ENCODE measurements around the gene ALG6. TPM values are rescaled to one million over a fixed set of nuclear protein-coding genes. Genes with fewer than 3 reads are reported as not detected.
"Not testable (repeated sequence)": the region's sequence is repeated elsewhere in the genome, so short reads cannot be mapped to it uniquely, and the experiment has no call there.

The ALG6 gene
- total RNA-seq, 1 donor from 2014 or later, result 5.4 TPM

DNA sequence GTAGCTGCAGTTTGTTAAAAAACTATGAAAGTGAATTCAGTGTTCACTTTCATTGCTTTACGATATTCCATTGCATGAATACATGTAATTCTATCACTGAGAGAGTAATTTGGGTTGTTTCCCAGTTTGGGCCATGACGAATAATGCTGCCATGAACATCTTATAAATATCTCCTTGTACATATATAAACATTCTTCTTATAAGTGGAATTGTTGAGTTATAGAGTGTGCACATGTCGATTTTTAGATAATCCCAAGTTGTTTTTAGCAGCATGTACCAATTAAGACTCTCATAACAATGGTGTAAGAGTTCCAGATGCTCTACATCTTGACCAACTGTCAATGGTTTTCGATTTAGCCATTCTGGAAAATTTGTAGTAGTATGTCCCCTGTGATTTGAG lies 40.9 kb downstream of the ALG6 start:
- ATAC-seq (no peak), DNase-seq (ENCODE audit: low spot score) (no peak)

- DNase-seq (ENCODE audit: low spot score), result no peak
Observed at GRCh38 chr1:63411066-63411465, 43.6 kb downstream of the ALG6 start.

GRCh38 chr1:63413394-63413793 lies 46.0 kb downstream of the ALG6 start:
- no peak for DNase-seq (ENCODE audit: low spot score)

More at GRCh38 chr1:63411066-63411465, 43.6 kb downstream of the ALG6 start:
- no peak for ATAC-seq

DNA sequence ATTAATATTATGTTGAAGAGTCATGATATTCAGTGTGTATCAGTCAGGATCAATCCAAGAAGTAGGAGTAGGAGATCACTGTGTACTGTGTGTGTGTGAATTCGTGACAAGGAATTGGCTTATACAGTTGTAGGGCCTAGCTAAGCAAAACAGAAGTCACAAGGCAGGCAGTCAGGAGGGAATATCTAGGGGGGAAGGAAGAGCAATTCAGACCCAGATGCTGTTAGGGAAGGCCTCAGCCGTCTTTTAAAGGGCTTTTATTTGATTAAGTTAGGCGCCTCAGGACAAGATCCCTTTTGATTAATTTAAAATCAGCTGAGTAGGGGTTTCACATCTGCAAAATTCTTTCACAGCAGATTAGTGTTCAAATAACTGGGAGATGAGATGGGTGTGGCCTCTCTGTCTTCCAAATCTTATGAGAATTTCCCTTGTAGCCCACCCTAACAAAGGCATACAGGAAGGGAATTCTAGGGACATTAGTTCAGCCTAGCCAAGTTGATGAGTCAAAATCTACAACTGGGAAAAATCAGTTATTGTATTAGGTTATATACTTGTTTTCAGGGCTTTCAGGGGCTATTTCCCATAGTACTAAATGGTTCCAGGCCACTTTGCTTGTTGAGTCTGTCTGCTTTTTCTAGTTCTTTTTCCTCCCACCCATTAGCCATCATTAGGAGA lies 47.4 kb downstream of the ALG6 start:
- ATAC-seq, result no peak
- no peak for DNase-seq (ENCODE audit: low spot score)

More at GRCh38 chr1:63413394-63413793, 46.0 kb downstream of the ALG6 start:
- no peak for ATAC-seq

DNA sequence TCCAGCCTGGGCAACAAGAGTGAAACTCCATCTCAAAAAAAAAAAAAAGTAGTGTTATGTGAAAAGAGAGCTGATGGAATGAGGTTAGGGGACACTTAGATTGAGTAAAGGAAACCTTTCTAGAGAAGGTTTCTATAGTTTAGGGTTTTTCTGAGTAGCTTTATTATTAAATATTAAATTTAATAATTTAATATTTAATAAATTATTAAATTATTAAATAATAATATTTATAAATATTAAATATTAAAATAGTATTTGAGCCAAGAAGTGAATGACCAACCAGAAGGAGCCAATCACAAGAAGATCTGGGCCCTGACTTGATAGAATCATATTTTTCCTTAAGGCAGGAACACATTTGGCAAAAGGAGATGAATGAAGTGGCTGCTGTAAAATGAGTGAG lies 50.7 kb downstream of the ALG6 start:
- DNase-seq (ENCODE audit: low spot score) (no peak), ATAC-seq (no peak)

DNA sequence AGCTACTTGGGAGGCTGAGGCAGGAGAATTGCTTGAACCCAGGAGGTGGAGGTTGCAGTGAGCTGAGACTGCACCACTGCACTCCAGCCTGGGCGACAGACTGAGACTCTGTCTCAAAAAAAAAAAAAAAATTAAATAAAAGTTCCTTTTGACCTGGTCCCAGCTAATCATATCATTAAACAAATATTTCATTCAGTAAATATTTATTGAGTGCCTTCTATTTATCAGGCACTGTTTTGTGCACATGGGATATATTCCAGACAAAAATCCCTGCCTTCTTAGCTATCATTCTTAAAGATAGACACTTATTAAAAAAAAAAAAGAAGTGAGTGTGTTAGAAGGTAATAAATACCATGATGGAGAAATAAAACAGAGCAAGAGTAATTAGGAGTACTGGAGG lies 53.3 kb downstream of the ALG6 start:
- not testable (repeated sequence) for DNase-seq (ENCODE audit: low spot score); ATAC-seq

DNA sequence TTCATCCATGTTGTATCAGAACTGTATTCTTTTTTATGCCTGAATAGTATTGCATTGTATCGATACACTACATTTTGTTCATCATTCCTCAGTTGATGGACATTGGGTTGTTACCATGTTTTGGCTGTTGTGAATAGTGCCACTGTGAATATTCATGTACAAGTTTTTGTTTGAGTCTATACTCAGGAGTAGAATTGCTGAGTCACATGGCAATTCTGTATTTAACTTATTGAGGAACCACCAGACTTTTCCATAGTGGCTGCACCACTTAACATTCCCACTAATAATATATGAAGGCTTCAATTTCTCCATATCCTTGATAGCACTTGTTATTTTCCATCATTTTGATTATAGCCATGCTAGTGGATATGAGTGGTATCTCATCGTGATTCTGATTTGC lies 56.2 kb downstream of the ALG6 start:
- ATAC-seq (no peak), DNase-seq (ENCODE audit: low spot score) (no peak)

DNA sequence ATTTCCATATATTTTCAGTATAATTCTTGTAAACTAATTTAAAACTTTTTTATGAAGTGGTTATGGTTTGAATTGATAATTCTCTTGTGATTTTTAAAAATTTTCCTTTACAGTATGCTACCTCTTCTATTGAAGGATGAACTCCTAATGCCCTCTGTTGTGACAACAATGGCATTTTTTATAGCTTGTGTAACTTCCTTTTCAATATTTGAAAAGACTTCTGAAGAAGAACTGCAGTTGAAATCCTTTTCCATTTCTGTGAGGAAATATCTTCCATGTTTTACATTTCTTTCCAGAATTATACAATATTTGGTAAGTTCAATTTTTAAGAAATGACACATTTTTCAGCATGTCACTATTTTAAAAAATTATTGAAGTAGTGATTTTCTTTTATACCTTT lies 61.4 kb downstream of the ALG6 start:
- DNase-seq (ENCODE audit: low spot score) (no peak), ATAC-seq (no peak)

GRCh38 chr1:63429281-63429680 lies 61.9 kb downstream of the ALG6 start:
- no peak for DNase-seq (ENCODE audit: low spot score)
- ATAC-seq, result no peak

- no peak for DNase-seq (ENCODE audit: low spot score)
- no peak for ATAC-seq
Observed at GRCh38 chr1:63435161-63435560, 67.7 kb downstream of the ALG6 start.

DNA sequence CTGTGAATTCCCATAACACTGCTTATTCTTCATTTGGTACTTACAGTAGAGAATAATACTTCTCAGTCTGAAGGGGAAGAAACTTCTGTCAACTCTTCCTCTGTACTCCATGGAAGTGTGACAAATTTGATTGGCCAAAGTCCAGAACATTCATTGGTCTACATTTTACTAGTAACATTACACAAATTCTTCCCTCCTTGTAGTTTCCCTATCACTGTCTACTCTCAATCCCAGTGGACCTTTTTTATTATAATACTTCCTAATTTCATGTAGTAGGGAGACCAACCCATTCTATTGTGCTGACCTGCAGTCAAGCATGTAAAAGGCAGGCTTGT lies 74.7 kb downstream of the ALG6 start:
- DNase-seq (ENCODE audit: low spot score), result no peak

DNA sequence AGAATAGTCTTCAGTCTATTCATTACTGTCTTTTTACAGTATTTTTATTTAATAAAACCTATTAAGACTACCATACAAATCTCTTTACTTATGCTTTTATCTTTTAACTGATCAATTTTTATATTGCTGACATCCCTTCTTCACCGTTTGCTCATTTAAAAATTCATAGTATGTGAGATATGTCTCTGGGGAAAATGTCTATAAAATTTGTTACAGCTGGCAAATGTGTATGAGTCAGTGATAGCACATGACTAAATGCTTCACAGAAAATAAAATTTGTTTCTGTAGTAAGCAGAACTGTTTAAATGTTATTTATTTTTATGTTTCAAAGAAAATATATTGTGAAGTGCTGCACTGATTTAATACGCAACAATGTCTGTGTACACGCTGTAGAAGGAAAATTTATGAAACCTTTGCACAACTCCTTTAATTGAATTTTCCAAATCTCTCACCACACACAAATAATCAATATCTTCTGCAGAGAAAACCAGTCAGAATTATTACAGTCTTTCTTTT lies 81.4 kb downstream of the ALG6 start:
- ATAC-seq (no peak), DNase-seq (ENCODE audit: low spot score) (no peak)

More for the DNA sequence above, 74.7 kb downstream of the ALG6 start:
- peak; percentile 13 for ATAC-seq

DNA sequence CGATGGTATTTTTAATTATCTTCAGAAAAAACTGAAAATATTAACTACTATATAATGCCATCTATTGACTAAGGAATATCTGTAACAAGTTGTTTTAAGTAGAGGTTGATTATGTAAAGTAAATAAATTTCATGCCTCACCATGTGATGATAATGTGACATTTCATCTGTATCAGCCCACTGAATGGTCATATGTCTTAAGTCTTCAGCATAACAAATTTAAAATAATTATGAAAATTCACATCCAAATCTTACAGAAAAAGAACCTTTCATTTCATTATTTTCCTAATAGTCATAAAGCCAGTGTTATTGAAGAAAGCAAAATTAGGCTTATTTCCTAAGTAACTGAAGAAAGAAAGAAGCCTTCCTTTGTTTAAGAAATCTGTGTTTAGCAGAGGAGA lies 83.0 kb downstream of the ALG6 start:
- no peak for ATAC-seq
- DNase-seq (ENCODE audit: low spot score), result no peak

GRCh38 chr1:63453232-63453631 lies 85.8 kb downstream of the ALG6 start:
- no peak for DNase-seq (ENCODE audit: low spot score)
- no peak for ATAC-seq

- ATAC-seq (no peak), DNase-seq (ENCODE audit: low spot score) (no peak)
Observed at GRCh38 chr1:63454269-63454668, 86.8 kb downstream of the ALG6 start.

GRCh38 chr1:63458750-63459149 lies 91.3 kb downstream of the ALG6 start:
- ATAC-seq, result no peak

GRCh38 chr1:63461661-63462230 lies 94.3 kb downstream of the ALG6 start:
- DNase-seq (ENCODE audit: low spot score) (no peak), ATAC-seq (no peak)

More at GRCh38 chr1:63458750-63459149, 91.3 kb downstream of the ALG6 start:
- DNase-seq (ENCODE audit: low spot score), result no peak

DNA sequence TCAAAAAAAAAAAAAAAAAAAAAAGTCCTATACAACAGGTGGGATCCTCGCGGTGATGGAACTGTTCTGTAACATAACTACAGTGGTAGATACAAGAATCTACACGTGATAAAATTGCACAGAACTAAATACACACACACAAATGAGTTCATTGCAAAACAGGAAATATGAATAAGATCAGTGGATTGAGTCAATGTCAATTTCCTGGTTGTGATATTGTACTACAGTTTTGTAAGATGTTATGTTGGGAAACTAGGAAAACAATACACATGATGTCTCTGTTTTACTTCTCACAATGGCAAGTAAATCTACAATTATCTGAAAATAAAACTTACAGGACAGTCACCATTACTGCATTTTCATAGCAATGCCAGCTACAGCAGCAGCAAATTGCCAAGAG lies 95.8 kb downstream of the ALG6 start:
- no peak for ATAC-seq

DNA sequence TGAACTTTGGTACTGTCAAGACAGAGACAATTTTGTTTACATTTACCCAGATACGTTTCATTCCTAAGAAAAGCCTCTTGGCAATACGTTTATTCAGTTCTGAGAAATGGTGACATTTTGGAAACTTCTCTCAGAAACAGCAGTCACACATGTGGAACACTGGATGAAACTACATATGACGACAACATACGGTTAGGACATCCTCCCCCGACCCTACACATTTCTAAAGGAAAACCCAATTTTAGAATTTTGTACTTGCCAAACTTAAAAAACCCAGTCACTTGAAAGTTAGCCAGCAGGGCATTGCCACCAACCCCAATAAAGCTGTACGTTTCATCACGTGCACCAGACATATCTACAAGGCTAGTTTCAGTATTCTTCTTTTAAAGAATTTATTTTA lies 98.8 kb downstream of the ALG6 start:
- ATAC-seq (no peak), DNase-seq (ENCODE audit: low spot score) (no peak)

More for the DNA sequence above, 95.8 kb downstream of the ALG6 start:
- no peak for DNase-seq (ENCODE audit: low spot score)

DNA sequence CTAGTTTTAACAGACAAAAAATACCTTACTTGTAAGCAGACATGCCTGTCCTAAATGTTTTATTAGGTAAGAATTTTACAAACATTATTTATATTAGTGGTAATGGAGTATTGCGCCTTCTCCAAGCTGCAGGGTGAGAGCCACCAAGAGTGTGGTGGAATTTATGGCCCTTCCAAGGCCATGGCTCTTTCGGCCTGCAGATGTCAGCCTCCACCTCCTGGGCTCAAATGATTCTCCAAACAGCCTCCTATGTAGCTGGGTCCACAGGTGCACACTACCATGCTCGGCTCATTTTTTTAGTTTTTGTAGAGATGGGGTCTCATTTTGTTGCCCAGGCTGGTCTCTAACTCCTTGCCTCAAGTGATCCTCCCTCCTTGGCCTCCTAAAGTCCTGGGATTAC lies 99.3 kb downstream of the ALG6 start:
- ATAC-seq, result no peak
- no peak for DNase-seq (ENCODE audit: low spot score)

GRCh38 chr1:63468683-63469082 lies 101.3 kb downstream of the ALG6 start:
- DNase-seq (ENCODE audit: low spot score); ATAC-seq: not testable (repeated sequence)

DNA sequence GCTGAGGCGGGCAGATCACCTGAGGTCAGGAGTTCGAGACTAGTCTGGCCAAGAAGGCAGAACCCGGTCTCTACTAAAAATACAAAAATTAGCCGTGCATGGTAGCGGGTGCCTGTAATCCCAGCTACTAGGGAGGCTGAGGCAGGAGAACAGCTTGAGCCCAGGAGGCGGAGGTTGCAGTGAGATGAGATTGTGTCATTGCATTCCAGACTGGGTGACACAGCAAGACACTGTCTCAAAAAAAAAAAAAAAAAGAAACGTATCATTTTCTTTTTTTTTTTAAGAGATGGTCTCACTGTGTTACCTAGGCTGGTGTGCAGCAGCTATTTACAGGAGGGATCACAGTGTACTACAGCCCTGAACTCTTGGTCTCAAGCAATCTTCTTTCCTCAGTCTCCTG lies 108.3 kb downstream of the ALG6 start:
- DNase-seq (ENCODE audit: low spot score) (no peak), ATAC-seq (no peak)

- ATAC-seq (no peak), DNase-seq (ENCODE audit: low spot score) (no peak)
Observed at GRCh38 chr1:63480057-63480456, 112.6 kb downstream of the ALG6 start.
